Activated naive CD8-positive, alpha-beta T cell (primary cell): ENCODE measurements around the gene NPR3.

Experiments
- H3K27ac Mint-ChIP-seq: one replicate; pipeline ENCODE4 v1.8.0; 2021; ENCODE audit warnings: mixed read lengths
- H3K27me3 Mint-ChIP-seq: one replicate; pipeline ENCODE4 v1.8.0; 2021; ENCODE audit warnings: mixed read lengths
- H3K36me3 Mint-ChIP-seq: one replicate; pipeline ENCODE4 v1.8.0; 2021; ENCODE audit warnings: mixed read lengths
- H3K4me1 Mint-ChIP-seq: one replicate; pipeline ENCODE4 v1.8.0; 2021; ENCODE audit warnings: low read depth, mixed read lengths
- H3K4me3 Mint-ChIP-seq: one replicate; pipeline ENCODE4 v1.8.0; 2021; ENCODE audit warnings: mild to moderate bottlenecking, mixed read lengths
- H3K9me3 Mint-ChIP-seq: one replicate; pipeline ENCODE4 v1.8.0; 2021; ENCODE audit warnings: low read depth, mixed read lengths

NPR3 gene

DNA sequence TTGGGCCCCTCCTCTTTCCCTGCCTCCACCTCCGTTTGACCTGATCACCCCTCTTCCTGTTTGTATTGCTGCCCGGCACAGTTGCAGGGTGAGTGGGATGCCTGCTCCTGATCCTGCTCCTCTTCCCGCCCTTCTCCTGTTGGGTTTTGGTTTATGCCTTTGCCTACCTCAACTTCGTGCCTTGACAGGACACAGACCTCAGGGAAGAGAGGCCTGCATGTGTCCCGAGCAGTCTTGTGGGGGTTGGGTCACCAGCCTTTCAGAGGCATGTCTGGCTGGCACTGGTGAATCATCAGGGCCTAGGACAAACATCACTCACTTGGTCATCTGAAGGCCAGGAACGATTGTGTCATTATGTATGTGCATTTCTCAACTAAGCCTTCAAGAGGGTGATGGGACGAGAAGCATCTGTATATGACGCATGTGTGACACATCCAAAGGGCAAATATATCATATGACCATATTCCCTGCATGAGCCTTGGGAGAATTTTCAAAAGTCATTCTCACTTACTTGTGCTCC lies 56.9 kb downstream of the NPR3 start:
- Mint-ChIP-seq H3K27me3 (peaks cover 5% of the 10 kb centered on the region), H3K4me3 (no peak overlapping the region), H3K9me3 (peaks cover 4% of the 10 kb centered on the region), H3K4me1 (no peaks in the 10 kb centered on the region), H3K36me3 (peaks cover 3% of the 10 kb centered on the region), H3K27ac (no peak overlapping the region)

- peaks cover 3% of the 10 kb centered on the region for H3K36me3 Mint-ChIP-seq
- no peaks in the 10 kb centered on the region for H3K4me1 Mint-ChIP-seq
- peaks cover 5% of the 10 kb centered on the region for H3K27me3 Mint-ChIP-seq
- no peak overlapping the region for H3K27ac Mint-ChIP-seq
- H3K9me3 Mint-ChIP-seq = peaks cover 8% of the 10 kb centered on the region
- no peak overlapping the region for H3K4me3 Mint-ChIP-seq
Measured at GRCh38 chr5:32769711-32770110, 58.6 kb downstream of the NPR3 start.

DNA sequence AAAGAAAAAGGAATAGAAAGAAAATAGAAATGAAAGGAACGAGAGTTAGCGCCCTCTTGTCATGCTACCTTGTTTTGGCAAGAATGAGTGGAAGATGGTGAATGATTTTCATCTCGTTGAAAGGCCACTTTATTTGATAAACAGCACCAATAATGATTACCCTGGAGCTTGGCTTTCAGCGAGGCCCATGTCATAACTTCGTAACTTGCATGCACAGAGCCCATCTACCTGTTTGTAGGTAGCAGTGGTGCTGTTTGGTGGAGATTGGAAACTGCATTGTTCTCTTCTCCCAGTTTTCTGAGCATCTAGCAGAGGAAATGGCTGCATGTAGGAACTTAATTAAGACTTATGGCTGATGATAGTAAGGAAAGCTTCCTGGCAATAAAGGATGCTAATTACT lies 59.3 kb downstream of the NPR3 start:
- no peaks in the 10 kb centered on the region for H3K36me3 Mint-ChIP-seq
- peaks cover 8% of the 10 kb centered on the region for H3K9me3 Mint-ChIP-seq
- H3K4me3 Mint-ChIP-seq = no peak overlapping the region
- no peak overlapping the region for H3K27ac Mint-ChIP-seq
- H3K4me1 Mint-ChIP-seq = no peaks in the 10 kb centered on the region
- H3K27me3 Mint-ChIP-seq = peaks cover under 1% of the 10 kb centered on the region

DNA sequence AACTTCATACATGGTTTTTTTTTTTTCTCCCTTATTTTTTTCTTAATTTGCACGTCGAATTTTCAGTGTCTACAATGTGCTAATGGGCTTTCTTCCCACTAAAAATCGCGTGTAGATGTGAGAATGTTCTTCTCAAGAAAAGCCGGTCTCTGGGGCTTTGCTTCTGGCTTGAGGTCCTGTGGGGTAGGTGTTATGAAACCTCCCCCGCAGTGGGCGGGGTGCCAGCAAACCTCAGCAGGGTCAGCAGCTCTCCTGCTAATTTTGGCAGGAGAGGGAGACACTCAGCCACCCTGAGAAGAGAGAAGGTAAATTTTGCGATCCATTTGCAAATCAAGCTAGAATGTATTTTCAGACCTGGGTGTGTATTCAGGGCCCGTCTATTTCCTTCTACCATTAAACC lies 59.9 kb downstream of the NPR3 start:
- Mint-ChIP-seq H3K4me3 (no peak overlapping the region), H3K9me3 (peaks cover 8% of the 10 kb centered on the region), H3K27ac (no peak overlapping the region), H3K36me3 (no peaks in the 10 kb centered on the region), H3K4me1 (no peaks in the 10 kb centered on the region), H3K27me3 (no peaks in the 10 kb centered on the region)

- no peak overlapping the region for H3K27ac Mint-ChIP-seq
- H3K9me3 Mint-ChIP-seq = peaks cover 8% of the 10 kb centered on the region
- H3K36me3 Mint-ChIP-seq = no peaks in the 10 kb centered on the region
- no peak overlapping the region for H3K4me3 Mint-ChIP-seq
- H3K27me3 Mint-ChIP-seq = no peaks in the 10 kb centered on the region
- H3K4me1 Mint-ChIP-seq = no peaks in the 10 kb centered on the region
Measured at GRCh38 chr5:32773944-32774343, 62.8 kb downstream of the NPR3 start.

- H3K27ac Mint-ChIP-seq = no peak overlapping the region
- H3K9me3 Mint-ChIP-seq = peaks cover 8% of the 10 kb centered on the region
- no peaks in the 10 kb centered on the region for H3K36me3 Mint-ChIP-seq
- H3K27me3 Mint-ChIP-seq = no peaks in the 10 kb centered on the region
- no peaks in the 10 kb centered on the region for H3K4me1 Mint-ChIP-seq
- no peak overlapping the region for H3K4me3 Mint-ChIP-seq
Measured at GRCh38 chr5:32776200-32776599, 65.1 kb downstream of the NPR3 start.

DNA sequence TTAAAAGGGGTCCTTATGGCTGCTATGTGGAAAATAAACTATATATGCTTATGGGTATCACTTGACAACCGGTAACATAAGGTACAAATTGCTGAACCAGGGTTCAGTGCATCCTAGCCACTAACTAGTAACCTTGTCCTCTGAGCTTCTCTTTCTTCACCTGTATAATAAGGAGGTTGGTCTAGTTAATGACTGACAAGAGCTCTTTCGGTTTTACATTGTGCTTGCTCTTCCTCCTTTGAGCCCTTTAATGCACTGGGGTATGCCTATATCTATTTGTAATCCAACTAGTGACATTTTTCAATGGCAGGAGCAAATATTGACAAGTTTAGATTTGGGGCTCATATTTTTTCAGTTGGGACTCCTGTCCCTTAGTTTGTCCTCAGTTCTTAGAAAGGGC lies 66.1 kb downstream of the NPR3 start:
- Mint-ChIP-seq H3K4me1 (no peaks in the 10 kb centered on the region), H3K36me3 (no peaks in the 10 kb centered on the region), H3K27me3 (no peaks in the 10 kb centered on the region), H3K9me3 (peaks cover 5% of the 10 kb centered on the region), H3K27ac (no peak overlapping the region), H3K4me3 (no peak overlapping the region)

GRCh38 chr5:32777733-32778132 lies 66.6 kb downstream of the NPR3 start:
- Mint-ChIP-seq H3K4me1 (no peaks in the 10 kb centered on the region), H3K4me3 (no peak overlapping the region), H3K9me3 (peaks cover 5% of the 10 kb centered on the region), H3K27ac (no peak overlapping the region), H3K36me3 (no peaks in the 10 kb centered on the region), H3K27me3 (no peaks in the 10 kb centered on the region)

GRCh38 chr5:32778403-32778802 lies 67.3 kb downstream of the NPR3 start:
- Mint-ChIP-seq H3K27ac (no peak overlapping the region), H3K9me3 (peaks cover 5% of the 10 kb centered on the region), H3K4me1 (no peaks in the 10 kb centered on the region), H3K36me3 (no peaks in the 10 kb centered on the region), H3K4me3 (no peak overlapping the region), H3K27me3 (no peaks in the 10 kb centered on the region)

GRCh38 chr5:32779754-32780415 lies 68.8 kb downstream of the NPR3 start:
- Mint-ChIP-seq H3K4me1 (no peaks in the 10 kb centered on the region), H3K27ac (no peak overlapping the region), H3K4me3 (no peak overlapping the region), H3K27me3 (no peaks in the 10 kb centered on the region), H3K36me3 (no peaks in the 10 kb centered on the region), H3K9me3 (no peaks in the 10 kb centered on the region)

GRCh38 chr5:32780508-32780919 lies 69.4 kb downstream of the NPR3 start:
- H3K36me3 Mint-ChIP-seq = no peaks in the 10 kb centered on the region
- no peaks in the 10 kb centered on the region for H3K9me3 Mint-ChIP-seq
- H3K4me3 Mint-ChIP-seq = no peak overlapping the region
- H3K27ac Mint-ChIP-seq = no peak overlapping the region
- H3K27me3 Mint-ChIP-seq = no peaks in the 10 kb centered on the region
- no peaks in the 10 kb centered on the region for H3K4me1 Mint-ChIP-seq

- Mint-ChIP-seq H3K4me1 (no peaks in the 10 kb centered on the region), H3K36me3 (no peaks in the 10 kb centered on the region), H3K4me3 (no peak overlapping the region), H3K27me3 (no peaks in the 10 kb centered on the region), H3K27ac (no peak overlapping the region), H3K9me3 (no peaks in the 10 kb centered on the region)
Measured at GRCh38 chr5:32783661-32784060, 72.5 kb downstream of the NPR3 start.

- H3K27me3 Mint-ChIP-seq = no peaks in the 10 kb centered on the region
- no peak overlapping the region for H3K27ac Mint-ChIP-seq
- no peaks in the 10 kb centered on the region for H3K4me1 Mint-ChIP-seq
- H3K36me3 Mint-ChIP-seq = no peaks in the 10 kb centered on the region
- H3K4me3 Mint-ChIP-seq = no peak overlapping the region
- no peaks in the 10 kb centered on the region for H3K9me3 Mint-ChIP-seq
Measured at GRCh38 chr5:32785611-32786254, 74.6 kb downstream of the NPR3 start.

DNA sequence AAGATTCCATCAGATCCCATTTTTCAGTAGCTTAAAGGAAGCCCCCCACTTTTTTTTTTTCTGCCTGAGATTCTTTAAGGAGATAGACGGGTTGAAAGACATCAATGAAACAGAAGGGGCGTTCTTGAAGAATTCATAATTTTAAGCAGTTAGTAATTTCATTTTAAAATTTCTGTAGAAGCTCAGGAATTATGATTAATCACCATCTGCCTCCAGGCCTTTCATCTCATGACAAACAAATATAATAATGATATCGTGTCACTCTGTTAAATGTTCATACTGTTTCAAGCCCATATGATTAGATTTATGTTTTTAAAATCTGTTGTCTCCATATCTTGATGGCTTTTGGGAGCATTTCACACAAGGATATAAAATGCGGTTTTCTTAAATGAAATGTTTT lies 75.2 kb downstream of the NPR3 start:
- Mint-ChIP-seq H3K9me3 (no peaks in the 10 kb centered on the region), H3K36me3 (no peaks in the 10 kb centered on the region), H3K4me1 (no peaks in the 10 kb centered on the region), H3K4me3 (no peak overlapping the region), H3K27me3 (no peaks in the 10 kb centered on the region), H3K27ac (no peak overlapping the region)

DNA sequence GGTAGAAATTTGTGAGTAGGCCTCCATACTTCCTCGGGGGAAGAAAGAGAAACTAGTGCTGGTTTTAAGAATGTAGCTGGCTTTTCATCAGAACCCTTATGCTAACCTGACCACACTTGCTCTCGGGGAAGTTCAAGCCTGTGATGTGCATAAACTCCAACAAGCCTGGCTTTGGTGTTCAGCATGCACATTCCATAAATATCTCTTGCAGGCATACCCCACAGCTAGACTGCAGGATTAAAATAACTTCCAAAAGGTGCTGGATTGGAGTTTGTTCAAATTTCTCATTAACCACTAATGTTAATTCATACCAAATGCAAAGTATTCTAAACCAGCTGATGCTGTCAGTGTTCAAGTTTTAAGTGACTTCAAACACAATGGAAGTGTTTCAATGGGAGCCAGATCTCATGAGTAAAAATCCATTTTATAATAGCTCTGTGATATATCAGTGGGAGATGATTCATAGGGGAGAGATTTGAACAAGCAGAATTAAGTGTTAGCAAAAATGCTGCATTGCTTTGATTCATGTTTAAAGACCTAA lies 79.4 kb downstream of the NPR3 start:
- no peaks in the 10 kb centered on the region for H3K36me3 Mint-ChIP-seq
- no peaks in the 10 kb centered on the region for H3K4me1 Mint-ChIP-seq
- no peak overlapping the region for H3K27ac Mint-ChIP-seq
- no peaks in the 10 kb centered on the region for H3K9me3 Mint-ChIP-seq
- H3K27me3 Mint-ChIP-seq = no peaks in the 10 kb centered on the region
- no peak overlapping the region for H3K4me3 Mint-ChIP-seq
